Measurements from ENCODE around the gene COL28A1. TPM values are rescaled to one million over a fixed set of nuclear protein-coding genes. Genes with fewer than 3 reads are reported as not detected.

COL28A1 gene
- polyA plus RNA-seq, 1 donor (not counting 4 experiments of a cell fraction or from before 2014, with no cell fraction given) = 0.13 TPM

DNA sequence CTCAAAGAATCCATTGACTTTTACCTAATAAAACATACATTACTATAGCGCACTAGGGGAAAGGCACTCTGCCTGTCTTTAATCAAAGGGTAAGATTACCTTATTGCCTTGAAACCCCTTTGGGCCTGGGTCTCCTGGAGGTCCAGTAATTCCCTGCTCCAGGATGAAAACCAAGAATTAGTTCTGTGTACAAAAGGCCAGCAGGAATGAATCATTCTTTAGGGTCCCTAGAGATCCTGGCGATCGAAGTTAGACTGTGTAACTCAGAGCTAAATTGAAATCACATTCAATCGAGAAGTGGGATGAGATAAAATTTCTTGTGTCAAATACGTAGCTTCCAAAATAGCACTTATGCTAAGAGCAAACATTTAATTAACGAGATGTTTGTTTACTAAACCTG lies 29.8 kb downstream of the COL28A1 start:
- Histone ChIP-seq H3K9ac (ENCODE audit: control insufficient read depth, extremely low read depth, insufficient read depth, low read length) (no peak overlapping the region), H3K9me3 (ENCODE audit: control insufficient read depth, low read depth, low read length) (no peaks in the 10 kb centered on the region), H2AFZ (ENCODE audit: control insufficient read depth, low read length) (no peak overlapping the region), H3K27me3 (ENCODE audit: control insufficient read depth, extremely low read depth, insufficient read depth, low read length) (no peaks in the 10 kb centered on the region), H3K4me3 (ENCODE audit: control insufficient read depth in 2 of 3, extremely low read depth in 1 of 3, insufficient read depth in 2 of 3, low read depth in 1 of 3, low read length in 3 of 3) (no peak overlapping the region), H3K4me1 (ENCODE audit: control insufficient read depth, extremely low read depth, insufficient read depth, low read length) (no peaks in the 10 kb centered on the region), H4K20me1 (ENCODE audit: control insufficient read depth, extremely low read depth, insufficient read depth, low read length) (no peaks in the 10 kb centered on the region), H3K9me1 (ENCODE audit: control insufficient read depth, extremely low read depth, insufficient read depth, low read length) (no peaks in the 10 kb centered on the region), H3K4me2 (ENCODE audit: control insufficient read depth, extremely low read depth, insufficient read depth, low read depth, low read length) (no peak overlapping the region), H3K27ac (ENCODE audit: control insufficient read depth, insufficient read depth, low read length) (no peak overlapping the region), H3K79me2 (ENCODE audit: control insufficient read depth, insufficient read depth, low read length) (no peaks in the 10 kb centered on the region), H3K36me3 (ENCODE audit: control insufficient read depth in 2 of 2, extremely low read depth in 1 of 2, insufficient read depth in 2 of 2, low read length in 2 of 2) (no peaks in the 10 kb centered on the region)
- FAIRE-seq = no peak
- TF ChIP-seq, protein P1, sequence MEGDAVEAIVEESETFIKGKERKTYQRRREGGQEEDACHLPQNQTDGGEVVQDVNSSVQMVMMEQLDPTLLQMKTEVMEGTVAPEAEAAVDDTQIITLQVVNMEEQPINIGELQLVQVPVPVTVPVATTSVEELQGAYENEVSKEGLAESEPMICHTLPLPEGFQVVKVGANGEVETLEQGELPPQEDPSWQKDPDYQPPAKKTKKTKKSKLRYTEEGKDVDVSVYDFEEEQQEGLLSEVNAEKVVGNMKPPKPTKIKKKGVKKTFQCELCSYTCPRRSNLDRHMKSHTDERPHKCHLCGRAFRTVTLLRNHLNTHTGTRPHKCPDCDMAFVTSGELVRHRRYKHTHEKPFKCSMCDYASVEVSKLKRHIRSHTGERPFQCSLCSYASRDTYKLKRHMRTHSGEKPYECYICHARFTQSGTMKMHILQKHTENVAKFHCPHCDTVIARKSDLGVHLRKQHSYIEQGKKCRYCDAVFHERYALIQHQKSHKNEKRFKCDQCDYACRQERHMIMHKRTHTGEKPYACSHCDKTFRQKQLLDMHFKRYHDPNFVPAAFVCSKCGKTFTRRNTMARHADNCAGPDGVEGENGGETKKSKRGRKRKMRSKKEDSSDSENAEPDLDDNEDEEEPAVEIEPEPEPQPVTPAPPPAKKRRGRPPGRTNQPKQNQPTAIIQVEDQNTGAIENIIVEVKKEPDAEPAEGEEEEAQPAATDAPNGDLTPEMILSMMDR (optimal IDR thresholded peaks at IDR 0.05 in 1 of 3, IDR thresholded peaks at IDR 0.05 in 1 of 3, conservative IDR thresholded peaks at IDR 0.05 in 1 of 3; ENCODE audit: extremely low read depth in 1 of 3, insufficient read depth in 2 of 3, low read length in 3 of 3) = no peak
- no peak for TF ChIP-seq EZH2 (IDR thresholded peaks at IDR 0.05; ENCODE audit: low read length)
- DNase-seq (ENCODE audit: low read depth, low spot score) = no peak
- dilution Hi-C loops (cut with MboI; ENCODE audit: extremely low pct_ligation_motif_present, low sequenced_read_pairs) = no loop called here

DNA sequence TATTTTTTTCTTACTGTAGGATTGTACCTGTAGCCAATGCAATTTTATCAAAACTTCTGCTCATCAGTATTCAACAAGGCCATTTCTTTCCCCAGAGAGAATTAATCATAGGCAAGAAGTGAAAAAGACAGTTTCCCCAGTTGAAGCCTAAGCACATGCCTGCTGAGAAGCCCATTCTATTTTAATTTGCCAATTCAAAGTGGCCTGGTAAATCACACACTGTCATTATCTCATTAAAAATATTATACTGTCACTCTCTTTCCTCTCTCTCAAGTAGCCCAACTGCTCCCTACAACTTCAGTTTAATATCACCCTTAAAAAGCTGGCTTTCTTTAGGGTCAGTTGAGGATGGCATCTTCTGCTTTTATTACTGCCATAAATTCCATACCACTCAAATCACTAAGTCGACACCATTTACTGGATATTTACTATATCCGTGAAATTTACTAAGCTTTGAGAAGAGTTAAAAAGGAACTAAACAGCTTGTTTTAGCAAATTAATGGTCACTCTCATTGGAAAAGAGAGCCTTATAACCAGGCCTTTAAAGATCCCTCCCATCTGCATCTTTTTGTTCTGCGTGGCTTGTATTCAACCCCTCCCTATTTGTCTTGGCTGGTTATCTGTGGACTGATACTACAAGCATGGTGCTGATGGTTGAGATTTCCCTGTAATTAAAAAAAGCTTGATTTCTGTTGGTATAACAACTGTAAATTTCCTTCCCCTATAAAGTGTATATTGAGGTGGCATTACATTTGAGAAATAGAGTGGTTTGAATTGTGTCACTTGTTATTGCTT lies 30.6 kb downstream of the COL28A1 start:
- H4K20me1 ChIP-seq (ENCODE audit: control insufficient read depth, extremely low read depth, insufficient read depth, low read length) = no peaks in the 10 kb centered on the region
- no peak overlapping the region for H3K4me3 ChIP-seq (ENCODE audit: control insufficient read depth in 2 of 3, extremely low read depth in 1 of 3, insufficient read depth in 2 of 3, low read depth in 1 of 3, low read length in 3 of 3)
- H3K79me2 ChIP-seq (ENCODE audit: control insufficient read depth, insufficient read depth, low read length) = no peaks in the 10 kb centered on the region
- TF ChIP-seq EZH2 (IDR thresholded peaks at IDR 0.05; ENCODE audit: low read length) = no peak
- TF ChIP-seq, protein P1 (optimal IDR thresholded peaks at IDR 0.05 in 1 of 3, IDR thresholded peaks at IDR 0.05 in 1 of 3, conservative IDR thresholded peaks at IDR 0.05 in 1 of 3; ENCODE audit: extremely low read depth in 1 of 3, insufficient read depth in 2 of 3, low read length in 3 of 3) = no peak
- H3K9me1 ChIP-seq (ENCODE audit: control insufficient read depth, extremely low read depth, insufficient read depth, low read length) = no peaks in the 10 kb centered on the region
- H2AFZ ChIP-seq (ENCODE audit: control insufficient read depth, low read length) = no peak overlapping the region
- DNase-seq (ENCODE audit: low read depth, low spot score) (no peak), FAIRE-seq (no peak)
- dilution Hi-C loops (cut with MboI; ENCODE audit: extremely low pct_ligation_motif_present, low sequenced_read_pairs) = no loop called here
- H3K4me1 ChIP-seq (ENCODE audit: control insufficient read depth, extremely low read depth, insufficient read depth, low read length) = no peaks in the 10 kb centered on the region
- no peak overlapping the region for H3K9ac ChIP-seq (ENCODE audit: control insufficient read depth, extremely low read depth, insufficient read depth, low read length)
- no peak overlapping the region for H3K27ac ChIP-seq (ENCODE audit: control insufficient read depth, insufficient read depth, low read length)
- no peaks in the 10 kb centered on the region for H3K36me3 ChIP-seq (ENCODE audit: control insufficient read depth in 2 of 2, extremely low read depth in 1 of 2, insufficient read depth in 2 of 2, low read length in 2 of 2)
- H3K27me3 ChIP-seq (ENCODE audit: control insufficient read depth, extremely low read depth, insufficient read depth, low read length) = no peaks in the 10 kb centered on the region
- H3K4me2 ChIP-seq (ENCODE audit: control insufficient read depth, extremely low read depth, insufficient read depth, low read depth, low read length) = no peak overlapping the region
- no peaks in the 10 kb centered on the region for H3K9me3 ChIP-seq (ENCODE audit: control insufficient read depth, low read depth, low read length)
